ENCODE measurements around the gene MTR.

DNA sequence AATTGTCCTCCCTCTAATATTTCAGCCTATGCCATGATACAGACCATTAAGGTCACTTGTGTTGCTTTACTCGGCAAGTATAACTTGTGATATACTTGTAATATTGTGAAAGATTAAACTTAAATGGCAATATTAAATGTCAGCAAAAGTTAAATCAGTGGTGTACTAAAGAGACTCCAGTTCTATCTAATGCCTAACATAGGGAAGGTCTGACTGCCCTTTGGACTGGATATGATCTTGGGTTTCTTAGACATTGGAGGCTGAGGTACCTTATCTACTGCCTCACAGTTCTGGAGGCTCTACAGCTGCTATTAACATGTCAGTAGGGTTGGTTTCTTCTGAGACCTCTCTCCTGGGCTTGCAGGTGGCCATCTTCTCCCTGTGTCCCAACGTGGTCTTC lies 119.3 kb downstream of the MTR start:
- TF ChIP-seq, protein P1, sequence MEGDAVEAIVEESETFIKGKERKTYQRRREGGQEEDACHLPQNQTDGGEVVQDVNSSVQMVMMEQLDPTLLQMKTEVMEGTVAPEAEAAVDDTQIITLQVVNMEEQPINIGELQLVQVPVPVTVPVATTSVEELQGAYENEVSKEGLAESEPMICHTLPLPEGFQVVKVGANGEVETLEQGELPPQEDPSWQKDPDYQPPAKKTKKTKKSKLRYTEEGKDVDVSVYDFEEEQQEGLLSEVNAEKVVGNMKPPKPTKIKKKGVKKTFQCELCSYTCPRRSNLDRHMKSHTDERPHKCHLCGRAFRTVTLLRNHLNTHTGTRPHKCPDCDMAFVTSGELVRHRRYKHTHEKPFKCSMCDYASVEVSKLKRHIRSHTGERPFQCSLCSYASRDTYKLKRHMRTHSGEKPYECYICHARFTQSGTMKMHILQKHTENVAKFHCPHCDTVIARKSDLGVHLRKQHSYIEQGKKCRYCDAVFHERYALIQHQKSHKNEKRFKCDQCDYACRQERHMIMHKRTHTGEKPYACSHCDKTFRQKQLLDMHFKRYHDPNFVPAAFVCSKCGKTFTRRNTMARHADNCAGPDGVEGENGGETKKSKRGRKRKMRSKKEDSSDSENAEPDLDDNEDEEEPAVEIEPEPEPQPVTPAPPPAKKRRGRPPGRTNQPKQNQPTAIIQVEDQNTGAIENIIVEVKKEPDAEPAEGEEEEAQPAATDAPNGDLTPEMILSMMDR (conservative IDR thresholded peaks at IDR 0.05; ENCODE audit: low read length) = no peak
- no peak for TF ChIP-seq EZH2phosphoT487 (IDR thresholded peaks at IDR 0.05; ENCODE audit: borderline replicate concordance, low read depth, low read length)

Data from OCI-LY7 (cell line).